ENCODE data around the gene ARMC12.

ARMC12 gene

GRCh38 chr6:35776364-35777215 is 39.8 kb downstream of the ARMC12 start, which contains the start of gene CLPSL2:
Gene CLPSL2 (plus strand): TSS chr6:35776598. CDS start chr6:35776619, 21 bp downstream.
- no peak for DNase-seq (ENCODE audit: low read depth)

DNA sequence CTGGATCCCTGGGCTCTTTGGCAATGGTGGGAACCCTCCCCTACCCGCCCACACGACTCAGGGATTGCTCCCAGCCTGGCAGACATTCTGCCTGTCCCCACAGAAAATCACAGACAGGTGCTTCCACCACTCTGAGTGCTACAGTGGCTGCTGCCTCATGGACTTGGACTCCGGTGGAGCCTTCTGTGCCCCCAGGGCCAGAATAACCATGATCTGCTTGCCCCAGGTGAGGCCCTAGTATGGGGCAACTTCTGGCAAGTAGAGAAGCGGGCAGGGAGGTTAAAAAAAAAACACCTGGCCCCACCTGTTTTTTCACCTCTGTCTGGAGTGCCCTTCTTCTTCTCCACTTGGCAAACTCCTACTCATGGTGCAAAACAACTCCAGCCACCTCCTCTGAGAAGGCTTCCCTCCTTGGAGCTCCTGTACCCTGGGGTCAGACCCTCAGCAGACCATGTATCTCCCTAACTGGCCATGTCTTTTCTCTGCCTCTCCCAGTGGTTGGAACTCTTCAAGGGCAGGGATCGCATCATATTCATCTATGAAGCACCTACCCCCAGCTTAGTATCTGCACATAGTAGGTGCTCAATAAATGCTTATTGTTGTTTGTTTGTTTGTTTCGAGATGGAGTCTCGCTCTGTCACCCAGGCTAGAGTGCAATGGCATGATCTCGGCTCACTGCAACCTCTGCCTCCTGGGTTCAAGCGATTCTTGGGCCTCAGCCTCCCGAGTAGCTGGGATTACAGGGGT is 40.7 kb downstream of the ARMC12 start:
- no peak for DNase-seq (ENCODE audit: low read depth)

GRCh38 chr6:35778437-35778836 is 41.6 kb downstream of the ARMC12 start:
- no peak for DNase-seq (ENCODE audit: low read depth)

DNA sequence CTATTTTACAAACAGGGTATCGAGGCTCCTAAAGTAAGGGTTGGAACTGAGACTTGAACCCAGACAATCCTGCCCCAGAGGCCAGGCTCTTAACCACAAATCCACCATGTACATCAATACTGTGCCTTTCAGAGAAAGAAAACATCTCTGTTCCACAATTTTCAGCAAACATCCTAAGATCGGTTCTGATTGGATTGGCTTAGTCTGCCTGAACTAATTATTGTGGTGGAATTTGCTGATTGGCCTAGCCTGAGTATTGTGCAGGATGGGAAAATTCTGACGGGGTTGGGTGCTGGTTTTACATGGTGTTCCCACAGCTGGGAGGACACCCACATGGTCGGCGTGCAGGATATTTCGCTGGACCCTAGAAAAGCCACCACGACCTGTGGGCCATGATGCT is 43.9 kb downstream of the ARMC12 start, which contains the start of gene CLPSL1:
TSS of gene CLPSL1 (plus strand) at position 301 of the 400 bp plus-strand sequence. CDS start at position 393, 92 bp downstream.
- DNase-seq (ENCODE audit: low read depth): no peak

- DNase-seq (ENCODE audit: low read depth): no peak
Observed at GRCh38 chr6:35781290-35781689, 44.5 kb downstream of the ARMC12 start.

DNA sequence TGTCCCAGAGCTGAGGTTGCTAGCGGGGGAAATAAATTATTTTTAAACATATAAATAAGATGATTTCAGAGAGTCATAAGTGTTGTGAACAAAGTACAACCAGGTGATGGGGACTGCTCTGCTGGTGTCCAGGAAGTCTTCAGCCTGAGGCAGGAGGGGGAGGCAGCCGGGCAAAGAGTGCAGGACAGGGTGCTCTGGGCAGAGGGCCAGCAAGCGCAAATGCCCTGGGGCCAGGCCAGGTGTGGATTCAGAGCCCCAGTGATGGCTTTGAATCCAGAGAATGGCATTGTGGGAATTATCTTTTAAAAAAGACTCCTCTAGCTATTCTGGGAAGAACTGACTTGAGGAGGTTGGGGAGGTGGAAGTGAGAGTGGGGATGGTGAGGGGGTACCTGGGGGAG is 45.6 kb downstream of the ARMC12 start:
- DNase-seq (ENCODE audit: low read depth): no peak

DNA sequence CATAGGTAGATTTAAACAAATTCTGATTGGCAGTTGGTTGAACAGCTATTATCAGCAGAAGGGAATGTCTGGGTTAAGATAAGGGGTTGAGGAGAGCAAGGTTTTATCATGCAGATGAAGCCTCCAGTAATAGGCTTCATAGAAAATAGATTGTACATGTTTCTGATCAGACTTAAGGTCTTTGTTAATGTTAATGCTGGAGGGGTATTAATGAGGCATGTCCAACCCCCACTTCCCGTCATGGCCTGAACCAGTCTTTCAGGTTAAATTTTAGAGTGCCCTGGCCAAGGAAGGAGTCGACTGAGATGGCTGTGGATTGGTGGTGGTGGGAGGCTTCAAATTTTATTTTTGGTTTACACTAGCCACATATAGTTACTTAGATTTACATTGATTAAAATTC is 47.4 kb downstream of the ARMC12 start:
- DNase-seq (ENCODE audit: low read depth): no peak

GRCh38 chr6:35786272-35786671 is 49.4 kb downstream of the ARMC12 start:
- DNase-seq (ENCODE audit: low read depth): no peak

GRCh38 chr6:35786810-35787209 is 50.0 kb downstream of the ARMC12 start:
- DNase-seq (ENCODE audit: low read depth): no peak

GRCh38 chr6:35787266-35788218 is 50.7 kb downstream of the ARMC12 start:
- DNase-seq (ENCODE audit: low read depth): no peak

- no peak for DNase-seq (ENCODE audit: low read depth)
Observed at GRCh38 chr6:35788423-35788982, 51.7 kb downstream of the ARMC12 start.

DNA sequence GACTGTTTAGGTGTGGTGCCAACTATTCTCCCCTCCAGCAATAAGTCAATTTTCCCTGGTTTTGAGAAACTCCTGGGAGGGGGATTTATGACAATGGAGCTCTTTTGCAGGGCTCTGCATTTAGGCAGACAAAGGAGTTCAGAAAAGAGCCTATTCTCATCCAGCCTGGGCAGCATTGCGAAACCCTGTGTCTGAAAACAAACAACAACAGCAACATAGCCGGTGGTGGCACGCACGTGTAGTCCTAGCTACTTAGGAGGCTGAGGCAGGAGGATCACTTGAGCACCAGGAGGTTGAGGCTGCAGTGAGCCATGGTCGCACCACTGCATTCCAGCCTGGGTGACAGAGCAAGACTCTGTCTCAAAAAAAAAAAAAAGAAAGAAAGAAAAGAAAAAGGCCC is 53.9 kb downstream of the ARMC12 start:
- no peak for DNase-seq (ENCODE audit: low read depth)

DNA sequence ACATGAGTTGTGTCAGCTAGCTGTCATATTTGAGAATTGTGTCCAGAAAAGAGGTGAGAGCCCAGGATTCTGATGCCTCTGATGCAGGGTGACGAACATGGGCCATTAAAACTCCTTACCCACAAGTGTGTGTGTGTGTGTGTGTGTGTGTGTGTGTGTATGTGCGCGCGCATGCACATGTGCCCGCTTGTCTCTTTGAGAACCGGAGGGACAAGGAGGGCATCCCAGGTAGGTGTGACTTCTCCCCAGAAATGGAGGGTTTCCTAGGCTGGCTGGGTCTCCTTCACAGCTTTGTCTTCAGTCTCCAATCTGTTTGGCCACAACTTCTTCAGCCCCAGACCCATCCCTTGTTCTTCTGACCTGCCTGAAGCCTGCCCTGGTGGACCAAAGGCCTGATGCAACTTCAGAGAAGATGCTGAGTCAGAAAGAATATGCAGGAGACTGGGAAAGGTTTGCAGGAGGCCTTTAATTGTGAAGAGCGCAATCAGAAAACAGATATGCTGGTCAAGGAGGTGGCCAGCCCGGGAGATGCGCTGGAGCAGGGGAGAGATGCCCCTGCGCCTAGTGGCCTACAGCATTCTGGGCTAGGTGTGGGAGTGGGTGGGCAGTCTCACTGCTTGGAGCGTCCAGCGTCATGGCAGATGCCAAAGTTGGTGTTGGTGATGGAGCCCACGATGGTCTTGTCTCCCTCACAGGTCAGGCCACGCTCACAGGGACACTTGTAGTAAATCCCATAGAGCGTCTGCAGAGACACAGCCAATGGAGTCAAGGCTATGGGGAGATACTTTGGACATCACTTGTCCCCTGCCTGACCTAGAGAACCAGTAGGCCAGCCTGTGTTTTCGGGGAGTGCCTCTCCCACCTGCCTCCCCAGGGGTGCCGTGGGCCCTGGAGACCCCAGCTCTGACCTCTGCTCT is 58.0 kb downstream of the ARMC12 start:
- no peak for DNase-seq (ENCODE audit: low read depth)

DNA sequence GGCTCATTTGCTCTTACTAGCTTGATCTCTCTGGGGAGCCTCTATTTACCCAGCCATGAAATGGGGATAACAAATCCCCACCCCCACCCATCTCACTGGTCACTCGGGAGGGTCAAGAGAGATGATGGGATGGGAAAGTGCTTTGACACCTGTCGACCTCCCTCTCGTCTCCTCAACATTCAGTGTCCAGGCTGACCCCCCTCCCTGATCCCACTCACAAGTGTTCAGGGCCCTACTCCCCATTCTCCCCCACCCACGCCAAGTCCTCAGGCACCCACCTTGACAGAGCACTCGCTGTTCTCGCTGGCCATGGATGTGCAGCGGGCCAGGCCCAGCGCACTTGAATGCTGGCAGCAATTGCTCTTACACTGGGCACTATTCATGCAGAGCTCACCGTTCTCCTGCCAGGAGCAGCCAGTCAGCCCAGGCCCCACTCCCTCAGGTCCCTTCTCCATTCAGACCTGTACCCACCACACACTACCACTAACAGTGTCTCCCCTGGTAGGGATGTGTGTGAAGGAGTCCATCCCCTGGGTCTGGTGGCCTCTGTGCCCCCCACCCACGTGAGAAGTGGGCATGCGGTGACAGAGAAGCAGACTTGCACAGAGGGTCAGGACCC is 58.7 kb downstream of the ARMC12 start:
- no peak for DNase-seq (ENCODE audit: low read depth)

GRCh38 chr6:35796236-35796635 is 59.4 kb downstream of the ARMC12 start:
- DNase-seq (ENCODE audit: low read depth): no peak

DNA sequence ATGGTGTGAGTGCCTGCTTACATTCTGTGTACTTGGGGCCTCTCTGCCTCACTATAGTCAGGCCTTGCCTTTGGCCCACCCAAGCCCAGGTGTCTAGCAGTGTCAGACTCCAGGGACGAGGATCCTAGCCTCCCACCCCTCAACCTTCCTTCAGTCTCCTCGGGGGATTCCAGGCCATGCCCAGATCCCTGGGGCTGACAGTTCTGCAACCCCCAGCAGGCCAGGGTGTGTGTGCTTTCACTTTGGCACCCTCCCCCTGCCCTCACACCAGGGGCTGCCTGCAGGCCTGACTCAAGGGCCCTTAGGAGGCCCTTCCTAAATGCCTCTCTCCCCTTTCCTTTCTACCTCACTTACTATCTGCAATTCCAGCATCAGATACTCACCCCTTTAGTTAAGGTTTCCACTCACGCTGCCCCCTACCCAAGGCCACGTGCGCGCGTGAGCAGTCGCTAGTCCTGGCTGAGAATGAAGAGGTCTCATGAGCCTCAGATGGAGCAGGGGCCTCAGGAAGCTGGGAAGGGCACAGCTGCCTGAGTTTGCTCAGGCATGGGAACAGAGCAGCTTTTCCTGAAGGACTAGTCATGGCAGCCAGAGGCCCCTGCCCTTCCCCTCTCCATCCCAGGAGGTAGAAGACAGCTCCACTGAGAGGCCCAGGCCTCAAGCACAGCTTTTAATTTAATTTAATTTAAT is 61.1 kb downstream of the ARMC12 start:
- no peak for DNase-seq (ENCODE audit: low read depth)
